Frontal cortex (tissue), 4 donors: ENCODE measurements around the gene ARHGAP30. TPM values are rescaled to one million over a fixed set of nuclear protein-coding genes. Genes with fewer than 3 reads are reported as not detected.
"Not testable (repeated sequence)": the region's sequence is repeated elsewhere in the genome, so short reads cannot be mapped to it uniquely, and the experiment has no call there.

Source experiments
- DNase-seq, 2 donors: peaks; one replicate each; pipeline ENCODE4 v3.0.0; 2012; ENCODE audit warnings: low spot score in 2 of 2
- FAIRE-seq: peaks from 2 replicates; lab custom pipeline; 2012; peaks lifted over from hg19 to GRCh38; lab: Jason Lieb, UNC
- total RNA-seq: library from RNA; depleted of rRNA; stranded (reverse); fragments of >200 nt; gene quantifications from one replicate; pipeline ENCODE4 v1.2.3, GENCODE V29; 2014
- donor health status: control.
- donor health status: control.
- donor health status: control.

Gene ARHGAP30
- total RNA-seq, 1 donor from 2014 or later: 0.82 TPM

DNA sequence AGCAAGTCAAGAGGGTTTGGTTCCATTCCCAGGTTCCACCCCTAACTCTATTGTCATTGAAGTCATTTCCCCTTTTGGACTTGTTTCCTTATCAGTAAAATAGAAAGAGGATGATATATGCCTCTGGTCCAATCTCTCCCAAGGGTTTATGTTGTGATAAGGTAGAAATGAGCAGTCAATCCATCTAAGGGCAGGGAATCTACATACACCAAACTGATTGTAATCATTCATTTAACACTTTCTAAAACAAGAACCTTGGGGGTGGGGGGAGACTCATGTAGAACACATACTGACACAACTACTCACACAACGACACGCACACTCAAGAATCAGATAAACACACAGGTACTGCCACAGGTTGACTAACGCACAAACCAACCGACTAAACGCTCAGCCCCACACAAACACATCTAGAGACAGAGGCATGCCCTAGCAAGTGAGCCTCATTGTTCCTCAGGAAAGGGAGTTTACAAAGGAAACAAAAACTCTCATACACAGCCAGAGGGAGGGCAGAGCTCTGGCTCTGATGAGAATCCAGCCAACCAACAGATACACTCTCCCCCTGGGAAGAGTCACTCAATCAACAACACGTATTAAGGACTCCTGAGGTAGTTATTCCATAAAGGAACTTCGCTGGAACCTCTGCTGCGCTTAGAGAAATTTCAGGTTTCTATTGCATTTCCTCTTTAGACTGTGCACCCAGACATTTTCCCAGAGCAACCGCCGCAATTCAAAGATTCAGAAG lies 49.8 kb downstream of the ARHGAP30 start:
- DNase-seq (no peak), FAIRE-seq (no peak)

DNA sequence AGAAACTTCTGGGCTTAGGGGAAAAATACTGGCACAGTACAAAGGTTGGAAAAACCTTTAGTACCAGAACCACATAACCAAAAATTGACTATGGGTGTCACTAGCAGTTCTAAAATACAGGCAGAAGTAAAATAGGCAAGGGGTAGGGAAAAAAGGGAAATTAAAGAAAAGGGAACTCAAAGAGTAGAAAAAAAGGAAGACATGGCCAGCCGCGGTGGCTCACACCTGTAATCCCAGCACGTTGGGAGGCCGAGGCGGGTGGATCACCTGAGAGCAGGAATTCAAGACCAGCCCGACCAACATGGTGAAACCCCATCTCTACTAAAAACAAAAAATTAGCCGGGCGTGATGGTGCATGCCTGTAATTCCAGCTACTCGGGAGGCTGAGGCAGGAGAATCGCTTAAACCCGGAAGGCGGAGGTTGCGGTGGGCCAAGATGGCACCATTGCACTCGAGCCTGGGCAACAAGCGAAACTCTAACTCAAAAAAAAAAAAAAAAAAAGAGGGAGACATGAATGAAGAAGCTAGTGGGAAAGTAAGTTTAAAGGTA lies 50.5 kb downstream of the ARHGAP30 start:
- not testable (repeated sequence) for DNase-seq, FAIRE-seq

DNA sequence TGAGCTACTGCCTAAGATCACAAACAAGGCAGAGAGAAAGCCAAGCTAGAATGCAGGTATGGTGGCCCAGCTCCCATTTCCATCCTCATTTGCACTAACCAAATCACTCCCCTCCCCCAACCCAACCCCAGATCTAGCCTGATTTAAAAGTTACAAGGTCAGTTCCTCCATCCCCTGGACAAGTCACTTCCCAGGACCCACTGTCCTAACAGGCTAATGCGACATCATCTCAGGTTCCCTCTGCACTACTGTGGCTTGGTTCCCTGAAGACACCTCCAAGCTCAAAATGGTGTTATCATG lies 51.1 kb downstream of the ARHGAP30 start:
- DNase-seq (no peak), FAIRE-seq (no peak)

DNA sequence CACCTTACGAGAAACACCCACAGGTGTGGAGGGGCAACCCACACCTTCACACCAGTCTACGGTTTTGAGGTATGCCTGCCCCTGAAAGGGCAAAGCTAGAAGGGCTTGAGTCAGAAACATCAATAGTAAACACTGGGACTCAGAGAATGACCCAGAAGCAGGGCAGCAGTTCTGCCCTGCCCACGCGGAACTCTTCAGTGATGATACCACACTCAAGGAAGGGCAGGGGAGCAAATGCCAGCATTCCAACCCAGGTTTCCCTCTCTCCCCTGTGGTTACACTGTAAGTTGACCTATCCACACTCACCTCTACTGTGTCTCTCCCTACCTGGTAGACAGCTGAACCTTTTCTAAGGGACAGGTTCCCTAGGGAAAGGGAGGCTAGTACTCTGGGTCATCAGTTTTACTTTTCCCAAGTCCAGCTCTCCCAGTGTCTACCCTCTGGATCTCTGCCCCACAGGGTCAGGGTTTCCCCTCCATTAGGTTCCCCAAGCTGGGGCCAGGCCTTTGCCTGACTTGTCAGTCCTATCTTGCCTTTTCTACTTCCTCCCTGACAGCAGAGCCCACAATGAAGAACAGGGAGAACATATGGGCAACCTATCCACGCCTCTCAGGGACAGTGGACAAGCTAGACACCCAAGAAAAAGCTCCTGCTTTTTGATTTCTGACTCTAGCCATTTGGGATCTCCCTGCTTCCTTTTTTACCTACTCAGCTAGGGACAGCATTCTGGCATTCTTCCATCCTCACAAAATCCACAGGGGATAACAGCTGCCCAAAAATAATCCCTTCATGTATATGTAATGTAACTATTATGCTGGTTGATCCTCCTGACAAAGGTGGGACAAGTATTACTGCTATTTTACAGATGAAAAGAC lies 51.7 kb downstream of the ARHGAP30 start:
- DNase-seq: no peak

DNA sequence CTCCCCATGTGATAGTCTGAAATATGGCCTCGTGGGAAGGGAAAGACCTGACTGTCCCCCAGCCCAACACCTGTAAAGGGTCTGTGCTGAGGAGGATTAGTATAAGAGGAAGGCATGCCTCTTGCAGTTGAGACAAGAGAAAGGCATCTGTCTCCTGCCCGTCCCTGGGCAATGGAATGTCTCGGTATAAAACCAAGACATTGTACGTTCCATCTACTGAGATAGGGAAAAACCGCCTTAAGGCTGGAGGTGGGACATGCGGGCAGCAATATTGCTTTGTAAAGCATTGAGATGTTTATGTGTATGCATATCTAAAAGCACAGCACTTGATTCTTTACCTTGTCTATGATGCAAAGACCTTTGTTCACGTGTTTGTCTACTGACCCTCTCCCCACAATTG lies 52.5 kb downstream of the ARHGAP30 start:
- not testable (repeated sequence) for DNase-seq, FAIRE-seq

More for the DNA sequence above, 51.7 kb downstream of the ARHGAP30 start:
- no peak for FAIRE-seq

DNA sequence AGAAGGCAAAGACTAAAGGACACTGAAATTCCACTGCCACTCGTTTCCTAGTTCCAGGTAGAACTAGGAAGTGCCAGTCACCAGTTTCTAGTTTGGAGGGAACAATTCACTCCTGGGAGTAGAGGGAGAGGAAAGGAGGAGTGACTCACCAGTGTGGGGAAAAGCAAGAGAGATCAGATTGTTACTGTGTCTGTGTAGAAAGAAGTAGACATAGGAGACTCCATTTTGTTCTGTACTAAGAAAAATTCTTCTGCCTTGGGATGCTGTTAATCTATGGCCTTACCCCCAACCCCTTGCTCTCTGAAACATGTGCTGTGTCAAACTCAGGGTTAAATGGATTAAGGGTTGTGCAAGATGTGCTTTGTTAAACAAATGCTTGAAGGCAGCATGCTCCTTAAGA lies 53.0 kb downstream of the ARHGAP30 start:
- FAIRE-seq: not testable (repeated sequence)

DNA sequence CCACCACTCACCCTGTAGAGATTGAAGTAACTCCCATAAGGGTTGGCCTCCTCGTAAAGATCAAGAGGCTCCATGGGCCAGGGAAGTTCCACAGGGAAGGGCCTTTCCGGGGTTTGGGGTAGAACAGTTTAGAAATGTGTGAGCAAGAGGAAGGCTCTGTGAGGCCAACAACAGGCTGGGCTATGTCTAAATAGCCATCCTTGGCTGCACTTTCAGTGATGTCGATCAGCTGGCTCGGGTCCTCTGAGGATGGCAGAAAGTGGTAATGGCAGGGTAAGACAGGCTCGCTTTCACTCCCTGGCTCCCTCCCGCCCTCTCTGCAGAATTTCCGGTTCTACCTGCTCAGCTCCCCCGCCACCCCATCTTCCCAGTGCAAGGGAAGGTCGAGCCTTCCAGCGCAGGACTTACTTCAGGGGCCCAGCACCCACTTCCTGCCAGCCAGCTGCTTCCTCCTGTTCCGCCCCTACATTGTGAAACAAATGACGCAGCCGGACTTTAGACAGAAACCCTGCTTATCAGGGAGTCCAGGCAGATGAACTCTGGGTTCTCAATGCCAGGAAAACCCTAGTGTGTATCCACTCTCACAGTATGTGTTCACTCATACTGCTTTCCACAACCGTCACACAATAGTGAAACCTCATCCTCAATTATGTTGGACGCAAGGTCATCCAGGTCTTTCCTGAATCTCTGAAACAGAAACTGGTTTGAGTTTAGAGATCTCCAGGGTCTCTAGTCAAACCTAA lies 56.0 kb downstream of the ARHGAP30 start:
- FAIRE-seq: no peak
- DNase-seq: no peak

More for the DNA sequence above, 53.0 kb downstream of the ARHGAP30 start:
- DNase-seq: not testable (repeated sequence)

DNA sequence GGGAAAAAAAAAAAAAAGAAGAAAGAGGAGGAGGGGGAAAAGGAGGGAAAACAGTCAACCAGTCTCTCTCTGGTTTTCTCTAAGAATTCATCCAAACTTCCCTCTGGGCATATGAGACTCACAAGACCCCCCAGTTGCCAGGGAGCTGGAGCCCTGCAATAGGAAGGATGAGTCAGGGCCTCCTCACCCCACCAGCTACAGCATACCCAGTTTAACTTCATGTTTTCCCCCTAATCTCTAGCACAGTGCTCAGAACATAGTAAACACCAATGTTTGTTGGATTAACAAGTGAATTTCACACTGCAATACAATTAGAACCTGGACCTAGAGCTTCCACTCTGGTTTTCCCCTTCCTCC lies 56.6 kb downstream of the ARHGAP30 start:
- FAIRE-seq (no peak), DNase-seq (no peak)

DNA sequence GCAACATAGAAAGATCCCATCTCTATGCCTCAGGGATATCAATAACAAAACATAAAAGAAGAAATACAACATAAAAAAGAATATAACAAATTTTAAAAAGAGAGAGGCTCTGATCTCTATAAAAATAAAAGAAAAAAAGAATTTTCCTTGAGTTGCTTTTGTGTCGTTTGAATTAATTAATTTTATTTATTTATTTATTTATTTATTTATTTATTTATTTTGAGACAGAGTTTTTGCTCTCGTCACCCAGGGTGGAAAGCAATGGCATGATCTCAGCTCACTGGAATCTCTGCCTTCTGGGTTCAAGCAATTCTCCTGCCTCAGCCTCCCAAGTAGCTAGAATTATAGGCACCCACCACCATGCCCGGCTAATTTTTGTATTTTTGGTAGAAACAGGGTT lies 57.3 kb downstream of the ARHGAP30 start:
- FAIRE-seq (no peak), DNase-seq (no peak)

DNA sequence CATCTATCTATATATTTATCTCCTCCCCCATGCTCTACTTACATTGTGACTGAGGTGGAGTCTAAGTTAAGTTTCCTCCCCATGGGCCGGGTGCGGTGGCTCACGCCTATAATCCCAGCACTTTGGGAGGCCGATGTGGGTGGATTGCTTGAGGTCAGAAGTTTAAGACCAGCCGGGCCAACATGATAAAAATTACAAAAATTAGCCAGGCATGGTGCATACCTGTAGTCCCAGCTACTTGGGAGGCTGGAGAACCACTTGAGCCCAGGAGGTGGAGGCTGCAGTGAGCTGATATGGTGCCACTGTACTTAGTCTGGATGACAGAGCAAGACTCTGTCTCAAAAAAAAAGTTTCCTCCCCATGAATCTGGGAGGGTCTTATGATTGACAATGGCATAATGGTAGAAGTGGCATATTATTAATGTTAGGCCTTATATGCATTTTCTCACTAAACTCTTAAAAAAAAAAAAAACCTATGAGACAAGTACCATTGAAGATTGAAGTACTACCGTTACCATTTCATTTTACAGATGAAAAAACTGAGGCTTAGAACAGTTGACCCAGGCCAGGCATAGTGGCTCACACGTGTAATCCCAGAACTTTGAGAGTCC lies 60.0 kb downstream of the ARHGAP30 start:
- DNase-seq: no peak

DNA sequence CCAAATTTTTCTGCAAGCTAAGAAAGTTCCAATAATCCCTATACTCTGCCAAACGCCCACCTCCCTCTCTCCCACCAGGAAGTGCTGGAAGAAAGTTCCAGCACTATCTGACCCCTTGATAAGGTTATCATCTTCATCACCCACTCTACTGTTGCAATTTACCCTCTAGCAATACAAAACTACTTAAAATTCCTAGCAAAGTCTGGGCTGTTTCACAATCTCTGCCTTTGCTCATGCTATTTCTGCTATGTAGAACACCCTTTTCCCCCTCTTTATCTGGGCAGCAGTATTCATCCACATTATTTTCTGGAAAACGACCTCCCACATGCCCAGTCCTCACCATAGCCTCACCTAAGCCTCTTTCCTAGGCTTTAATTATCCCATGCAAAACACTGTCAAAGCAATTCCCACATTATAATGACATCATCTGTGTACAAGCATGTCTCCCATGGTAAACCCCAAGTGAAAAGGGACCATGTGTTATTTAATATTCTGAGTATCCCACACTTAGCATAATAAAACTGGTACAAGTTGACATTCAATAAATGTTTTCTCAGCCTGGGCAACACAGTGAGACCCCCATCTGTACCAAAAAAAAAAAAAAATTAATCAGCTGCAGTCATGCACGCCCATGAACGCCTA lies 60.7 kb downstream of the ARHGAP30 start:
- no peak for FAIRE-seq
- DNase-seq: no peak

More for the DNA sequence above, 60.0 kb downstream of the ARHGAP30 start:
- FAIRE-seq: no peak

DNA sequence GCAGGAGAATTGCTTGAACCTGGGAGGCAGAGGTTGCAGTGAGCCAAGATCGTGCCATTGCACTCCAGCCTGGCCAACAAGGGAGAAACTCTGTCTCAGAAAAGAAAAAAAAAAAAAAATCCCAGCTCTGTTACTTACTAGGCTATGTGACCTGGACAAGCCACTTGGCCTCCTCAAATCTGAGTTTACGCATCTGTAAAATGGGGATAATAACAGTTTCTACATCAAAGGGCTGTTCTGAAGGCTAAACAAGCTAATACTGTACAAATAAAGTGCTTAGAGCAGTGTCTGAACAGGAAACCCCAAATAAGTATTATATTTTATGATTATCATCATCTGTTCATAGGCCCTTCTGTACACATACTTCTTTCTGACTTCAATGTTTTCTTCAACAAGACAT lies 62.3 kb downstream of the ARHGAP30 start:
- FAIRE-seq (no peak), DNase-seq (no peak)

DNA sequence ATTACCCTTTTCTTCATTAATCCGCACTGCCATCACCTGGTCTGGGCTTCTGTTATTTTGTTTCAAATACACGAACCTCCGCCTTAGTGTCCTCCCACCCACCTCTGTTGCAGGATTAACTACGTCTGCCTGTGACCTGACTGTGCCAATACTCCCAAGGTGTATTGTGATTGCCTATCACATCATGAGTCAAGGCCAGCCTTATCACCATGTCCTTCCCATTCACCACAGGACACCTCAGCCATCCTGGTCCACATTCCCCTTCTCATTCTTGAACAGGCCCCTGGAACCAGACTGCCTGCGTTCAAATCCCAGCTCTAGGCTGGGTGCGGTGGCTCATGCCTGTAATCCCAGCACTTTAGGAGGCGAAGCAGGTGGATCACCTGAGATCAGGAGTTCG lies 63.1 kb downstream of the ARHGAP30 start:
- FAIRE-seq (no peak), DNase-seq (no peak)

DNA sequence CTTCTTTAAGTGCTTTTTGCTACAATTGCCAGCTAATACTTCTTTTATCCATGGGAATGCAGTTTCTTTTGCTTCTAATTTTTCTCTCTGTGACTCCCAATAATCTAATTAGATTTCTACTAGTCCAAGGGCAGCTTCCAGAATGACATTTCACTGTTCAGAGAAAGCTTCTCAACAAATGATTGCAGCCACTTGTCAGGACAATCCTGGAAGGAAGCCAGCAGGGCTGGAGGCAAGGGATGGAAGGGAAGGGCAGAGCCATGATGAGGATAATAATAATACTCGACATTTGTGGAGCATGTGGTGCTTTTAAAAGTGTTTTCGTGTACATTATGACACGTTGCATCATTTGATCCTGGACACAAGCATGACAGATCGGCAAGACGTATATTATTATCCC lies 68.2 kb downstream of the ARHGAP30 start:
- FAIRE-seq (no peak), DNase-seq (no peak)

DNA sequence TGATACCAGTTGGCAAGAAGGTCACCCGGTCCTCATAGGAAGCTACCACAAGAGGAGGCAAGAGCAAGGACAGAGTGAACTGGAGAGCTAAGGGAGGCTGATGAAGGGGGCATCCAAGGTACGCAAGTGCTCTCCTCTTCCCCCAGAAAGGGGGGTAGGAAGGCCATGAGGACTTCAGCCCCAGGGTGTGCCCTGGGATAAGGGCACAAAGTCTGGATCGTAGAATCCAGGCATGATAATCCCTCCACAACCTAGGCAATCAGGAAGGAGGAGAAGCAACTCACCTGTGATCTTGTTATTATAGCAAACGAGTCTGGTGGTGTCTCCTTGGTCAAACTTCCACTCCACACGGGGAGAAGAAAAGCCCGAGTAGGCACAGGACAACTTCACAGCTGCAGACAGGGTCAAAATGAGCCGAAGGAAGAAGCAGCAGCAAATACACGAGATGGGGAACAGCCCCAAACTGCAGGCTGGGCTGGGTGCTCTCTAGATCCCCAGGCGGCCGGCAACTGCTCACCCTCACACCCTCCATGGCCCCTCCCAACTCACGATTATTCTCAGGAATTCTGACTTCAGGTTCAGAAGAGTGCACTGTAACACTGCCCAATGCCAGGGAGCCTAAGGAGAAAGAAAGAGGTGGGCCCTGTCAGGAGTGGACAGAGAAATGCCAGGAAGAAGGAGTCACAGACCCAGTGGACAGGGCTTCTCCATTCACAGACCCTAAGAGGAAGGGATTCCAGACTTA lies 68.8 kb downstream of the ARHGAP30 start:
- FAIRE-seq (no peak), DNase-seq (no peak)

DNA sequence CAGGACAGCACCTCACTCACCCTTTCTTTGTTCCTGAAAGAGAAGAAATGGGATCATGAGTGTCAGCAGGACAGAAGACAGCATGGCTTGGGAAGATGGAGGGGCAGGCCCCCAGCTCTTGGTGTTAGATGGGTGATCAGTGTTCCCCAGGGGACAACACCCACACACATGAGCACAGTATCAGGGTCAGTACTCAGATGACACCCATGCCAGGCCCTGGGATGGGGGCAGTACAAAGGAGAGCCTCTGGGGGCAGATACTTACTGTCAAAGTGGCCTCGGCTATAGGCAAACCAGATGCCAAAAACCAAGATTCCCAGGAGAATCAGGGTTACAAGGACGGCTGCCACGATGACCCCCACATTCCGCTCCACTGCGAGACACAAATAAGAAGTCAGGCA lies 70.3 kb downstream of the ARHGAP30 start:
- DNase-seq (no peak), FAIRE-seq (no peak)

DNA sequence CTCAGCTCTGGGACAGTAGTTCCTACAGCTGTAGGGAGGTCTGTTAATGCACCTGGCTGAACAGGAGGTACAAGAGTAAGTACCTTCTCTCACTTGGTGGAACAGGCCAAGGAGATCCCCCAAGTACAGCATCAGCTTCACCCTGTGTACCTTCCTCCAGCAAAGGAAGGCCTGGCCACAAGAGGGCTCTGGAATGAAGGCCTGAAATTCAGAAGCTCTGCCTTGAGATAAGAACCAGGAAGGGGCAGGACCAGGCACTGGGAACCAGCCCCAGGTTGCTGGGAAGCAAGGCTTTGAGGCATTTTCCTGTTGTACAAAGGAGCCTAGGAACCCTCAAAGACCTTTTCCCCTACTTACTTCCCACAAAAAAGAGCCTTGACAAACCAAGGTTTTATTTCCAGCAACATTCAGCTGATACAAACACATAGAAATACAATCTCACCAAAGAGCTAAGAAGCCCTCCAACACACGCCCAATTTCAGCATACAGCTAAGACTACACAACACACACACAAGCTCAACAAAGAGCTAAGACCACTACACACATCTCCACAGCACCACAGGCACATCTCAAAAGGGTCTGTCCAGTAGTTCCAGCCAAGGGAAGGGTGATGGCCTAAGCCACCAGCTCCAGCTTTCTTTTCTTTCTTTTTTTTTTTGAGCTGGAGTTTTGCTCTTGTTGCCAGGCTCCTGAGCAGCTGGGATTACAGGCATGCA lies 72.2 kb downstream of the ARHGAP30 start:
- FAIRE-seq (no peak), DNase-seq (peak; percentile 34 to 63)
